Prostate gland (tissue), 2 donors: Measurements from ENCODE around the gene AKNA. TPM values are rescaled to one million over a fixed set of nuclear protein-coding genes. Genes with fewer than 3 reads are reported as not detected.

ENCODE experiments used
- DNase-seq: peaks from one replicate; pipeline ENCODE4 v3.0.0-alpha.2; 2019; ENCODE audit warnings: low spot score
- H3K27ac ChIP-seq, 2 donors: fragments of 200-600 bp; sonication (generic); 2 replicates each; pipeline ENCODE4 v1.5.1; 2017 to 2019
- H3K27me3 ChIP-seq: fragments of 200-600 bp; sonication (generic); replicated peaks from 2 replicates; pipeline ENCODE4 v1.5.1; 2019; ENCODE audit not compliant: insufficient read depth
- H3K36me3 ChIP-seq, 2 donors: fragments of 200-600 bp; sonication (generic); 1 replicate in 1 of 2; 2 replicates in 1 of 2; pipeline versions ENCODE4 v1.5.1 to v1.8.1; 2017 to 2019
- H3K4me1 ChIP-seq: fragments of 200-600 bp; sonication (generic); replicated peaks from 2 replicates; pipeline ENCODE4 v1.5.1; 2019
- H3K4me3 ChIP-seq, 2 donors: fragments of 200-600 bp; sonication (generic); 2 replicates each; pipeline ENCODE4 v1.5.1; 2017 to 2019
- H3K9me3 ChIP-seq: fragments of 200-600 bp; sonication (generic); 2 replicates; pipeline ENCODE4 v1.5.1; 2017
- POLR2A ChIP-seq: fragments of 450-650 bp; IDR thresholded peaks from one replicate; pipeline ENCODE4 v1.6.1; 2016; ENCODE audit warnings: antibody characterized with exemption, mild to moderate bottlenecking
- POLR2AphosphoS5 ChIP-seq: sonication (generic); formaldehyde crosslinking; IDR thresholded peaks from one replicate; pipeline ENCODE4 v1.6.1; 2017; ENCODE audit warnings: antibody characterized with exemption
- WGBS: methylation state at CpG from one replicate; pipeline ENCODE4 v1.1.5; 2018; 5-methylcytosine and 5-hydroxymethylcytosine counted together
- intact Hi-C: fragments of 100-400 bp; cut with DNase I; formaldehyde crosslinking; loops from one replicate; pipeline ENCODE4 v1.14.2; 2022
- total RNA-seq, 2 donors: library from RNA; depleted of rRNA; stranded (reverse); fragments of >200 nt; gene quantifications; one replicate each; pipeline ENCODE4 v1.1.0, GENCODE V29; 2016
- TF ChIP-seq, protein P1 (sequence below), 4 experiments: fragments of 200-600 bp in 2 of 4; fragments of 450-650 bp in 2 of 4; sonication (generic) in 2 of 4; IDR thresholded peaks; 1 replicate in 3 of 4; 2 replicates in 1 of 4; pipeline ENCODE4 v1.5.1; 2016 to 2019; ENCODE audit warnings: antibody characterized with exemption in 4 of 4, mild to moderate bottlenecking in 2 of 4, moderate library complexity in 2 of 4

AKNA gene
- total RNA-seq, 2 donors from 2014 or later = 20.5 to 30.1 TPM

DNA sequence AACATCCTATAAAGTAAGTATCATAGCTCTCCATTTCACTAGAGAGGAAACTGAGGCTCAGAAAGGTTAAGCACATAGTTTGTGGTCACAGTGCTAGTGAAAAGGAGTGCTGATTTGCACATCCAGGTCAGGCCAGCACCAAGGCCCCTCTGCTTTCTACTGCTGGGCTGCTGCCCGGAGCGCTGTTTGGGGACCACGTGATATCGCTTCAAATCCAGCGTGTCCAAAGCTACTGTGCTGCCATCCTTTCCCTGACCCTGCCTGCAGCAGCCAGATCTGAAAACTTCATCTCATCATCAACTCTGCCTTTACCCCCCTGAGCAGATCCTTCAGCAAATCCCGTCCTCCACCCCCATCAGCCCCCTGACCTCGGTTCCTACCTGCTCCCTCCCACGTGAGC lies 40.7 kb upstream of the AKNA start:
- no peaks in the 10 kb centered on the region for H3K9me3 ChIP-seq
- WGBS = 91% methylated on average over 8 of the region's 8 CpGs
- no peak overlapping the region for H3K27ac ChIP-seq
- H3K27me3 ChIP-seq = no peaks in the 10 kb centered on the region
- TF ChIP-seq POLR2A (no peak), POLR2AphosphoS5 (no peak)
- TF ChIP-seq, protein P1, sequence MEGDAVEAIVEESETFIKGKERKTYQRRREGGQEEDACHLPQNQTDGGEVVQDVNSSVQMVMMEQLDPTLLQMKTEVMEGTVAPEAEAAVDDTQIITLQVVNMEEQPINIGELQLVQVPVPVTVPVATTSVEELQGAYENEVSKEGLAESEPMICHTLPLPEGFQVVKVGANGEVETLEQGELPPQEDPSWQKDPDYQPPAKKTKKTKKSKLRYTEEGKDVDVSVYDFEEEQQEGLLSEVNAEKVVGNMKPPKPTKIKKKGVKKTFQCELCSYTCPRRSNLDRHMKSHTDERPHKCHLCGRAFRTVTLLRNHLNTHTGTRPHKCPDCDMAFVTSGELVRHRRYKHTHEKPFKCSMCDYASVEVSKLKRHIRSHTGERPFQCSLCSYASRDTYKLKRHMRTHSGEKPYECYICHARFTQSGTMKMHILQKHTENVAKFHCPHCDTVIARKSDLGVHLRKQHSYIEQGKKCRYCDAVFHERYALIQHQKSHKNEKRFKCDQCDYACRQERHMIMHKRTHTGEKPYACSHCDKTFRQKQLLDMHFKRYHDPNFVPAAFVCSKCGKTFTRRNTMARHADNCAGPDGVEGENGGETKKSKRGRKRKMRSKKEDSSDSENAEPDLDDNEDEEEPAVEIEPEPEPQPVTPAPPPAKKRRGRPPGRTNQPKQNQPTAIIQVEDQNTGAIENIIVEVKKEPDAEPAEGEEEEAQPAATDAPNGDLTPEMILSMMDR (IDR thresholded peaks at IDR 0.05) = no peak
- DNase-seq = no peak
- no peaks in the 10 kb centered on the region for H3K36me3 ChIP-seq
- H3K4me1 ChIP-seq = no peaks in the 10 kb centered on the region
- intact Hi-C loops = no loop called here
- no peak overlapping the region for H3K4me3 ChIP-seq

DNA sequence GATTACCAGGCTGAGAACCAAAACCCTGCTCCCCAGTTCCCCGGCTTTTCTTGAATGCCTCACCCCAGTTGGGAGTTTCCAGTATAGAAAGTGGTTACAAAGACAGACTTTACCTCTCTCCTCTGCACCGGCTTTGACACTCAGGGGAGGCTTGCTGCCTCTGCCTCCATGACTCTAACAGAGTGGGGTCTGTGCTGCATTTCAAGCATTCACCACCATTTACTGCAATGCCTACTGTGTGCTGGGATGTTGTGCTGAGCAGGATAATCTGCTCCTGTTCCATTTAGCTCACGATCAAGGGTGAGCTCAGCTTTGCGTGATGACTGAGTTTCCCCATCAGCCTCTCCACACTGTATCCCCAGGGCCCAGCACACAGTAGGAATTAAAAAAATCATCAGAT lies 39.9 kb upstream of the AKNA start:
- TF ChIP-seq POLR2A (no peak), POLR2AphosphoS5 (no peak)
- TF ChIP-seq, protein P1 (IDR thresholded peaks at IDR 0.05) = no peak
- H3K36me3 ChIP-seq = no peaks in the 10 kb centered on the region
- no peak overlapping the region for H3K27ac ChIP-seq
- no peak overlapping the region for H3K4me3 ChIP-seq
- no peaks in the 10 kb centered on the region for H3K27me3 ChIP-seq
- DNase-seq = no peak
- WGBS = 94% methylated on average over 4 of the region's 4 CpGs
- no peaks in the 10 kb centered on the region for H3K4me1 ChIP-seq
- no peaks in the 10 kb centered on the region for H3K9me3 ChIP-seq
- intact Hi-C loops = no loop called here

DNA sequence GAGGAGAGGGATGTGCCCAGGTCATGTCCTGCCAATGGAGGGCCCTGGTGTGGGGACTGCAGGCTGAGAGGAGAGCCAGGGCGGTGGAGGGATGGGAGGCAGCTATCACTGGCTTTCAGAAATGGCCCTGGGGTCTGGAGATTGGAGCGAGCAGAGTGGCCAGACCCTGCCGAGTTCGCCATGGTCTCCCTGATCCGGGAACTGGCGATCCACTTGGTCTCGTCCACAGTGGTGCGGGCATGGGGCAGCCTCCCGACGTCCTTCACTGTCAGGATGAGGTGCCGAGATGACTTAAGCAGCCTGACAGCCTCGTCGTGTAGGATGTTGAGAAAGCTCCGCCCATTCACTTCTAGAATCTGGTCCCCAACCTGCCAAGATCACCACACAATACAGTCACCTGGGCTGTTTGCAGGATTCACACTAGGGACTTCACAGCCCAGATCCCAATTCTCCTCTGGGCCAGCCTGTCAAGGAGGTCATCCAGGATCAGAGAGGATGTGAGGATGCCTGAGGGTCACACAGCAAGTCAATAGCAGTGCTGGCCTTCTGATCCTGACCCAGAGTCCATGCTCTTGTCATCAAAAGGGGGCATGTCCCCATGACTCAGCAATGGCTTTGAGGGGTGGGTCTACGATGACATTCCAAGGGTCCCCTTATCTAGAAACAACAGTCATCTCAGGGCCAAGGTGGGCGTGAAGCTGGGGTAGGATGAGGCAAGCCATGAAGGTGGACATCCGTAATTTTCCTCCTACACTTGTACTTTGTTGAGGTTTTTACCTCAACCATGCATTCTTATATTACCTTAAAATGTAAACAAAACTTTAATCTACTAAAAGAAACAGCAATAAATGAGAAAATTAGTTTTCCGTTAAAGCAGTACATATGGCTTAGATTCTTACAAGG lies 38.5 kb upstream of the AKNA start:
- no peaks in the 10 kb centered on the region for H3K27me3 ChIP-seq
- WGBS = 87% methylated on average over 18 of the region's 18 CpGs
- H3K4me3 ChIP-seq = no peak overlapping the region
- intact Hi-C loops = no loop called here
- H3K27ac ChIP-seq = no peak overlapping the region
- no peaks in the 10 kb centered on the region for H3K36me3 ChIP-seq
- H3K4me1 ChIP-seq = no peaks in the 10 kb centered on the region
- no peak for TF ChIP-seq POLR2A
- TF ChIP-seq, protein P1 (IDR thresholded peaks at IDR 0.05) = no peak
- TF ChIP-seq POLR2AphosphoS5 = no peak
- DNase-seq = no peak
- H3K9me3 ChIP-seq = no peaks in the 10 kb centered on the region

DNA sequence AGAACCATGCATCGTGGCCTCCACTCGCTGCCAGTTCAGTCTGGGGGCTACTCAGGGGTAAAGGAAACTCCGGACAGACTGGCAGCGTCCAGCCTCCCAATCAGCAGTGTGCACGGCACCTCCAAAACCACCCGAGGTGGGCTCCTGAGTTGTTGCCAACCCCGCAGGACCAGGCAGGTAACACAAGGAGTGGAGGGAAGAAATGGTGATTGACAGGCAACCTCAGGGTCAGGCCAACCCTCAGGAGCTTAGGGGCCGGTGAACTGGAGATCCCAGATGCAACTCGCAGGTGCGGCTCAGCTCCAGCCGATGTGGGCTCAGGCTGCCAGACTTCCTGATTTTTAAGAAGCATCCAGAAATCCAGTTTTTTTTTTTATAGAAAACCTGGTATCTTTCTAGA lies 37.3 kb upstream of the AKNA start:
- Histone ChIP-seq H3K9me3 (no peaks in the 10 kb centered on the region), H3K36me3 (no peaks in the 10 kb centered on the region), H3K4me3 (no peak overlapping the region), H3K4me1 (no peaks in the 10 kb centered on the region), H3K27ac (no peak overlapping the region), H3K27me3 (no peaks in the 10 kb centered on the region)
- intact Hi-C loops = no loop called here
- WGBS = 81% methylated on average over 11 of the region's 11 CpGs
- DNase-seq = no peak
- TF ChIP-seq POLR2AphosphoS5 = no peak
- TF ChIP-seq, protein P1 (IDR thresholded peaks at IDR 0.05) = no peak
- no peak for TF ChIP-seq POLR2A

DNA sequence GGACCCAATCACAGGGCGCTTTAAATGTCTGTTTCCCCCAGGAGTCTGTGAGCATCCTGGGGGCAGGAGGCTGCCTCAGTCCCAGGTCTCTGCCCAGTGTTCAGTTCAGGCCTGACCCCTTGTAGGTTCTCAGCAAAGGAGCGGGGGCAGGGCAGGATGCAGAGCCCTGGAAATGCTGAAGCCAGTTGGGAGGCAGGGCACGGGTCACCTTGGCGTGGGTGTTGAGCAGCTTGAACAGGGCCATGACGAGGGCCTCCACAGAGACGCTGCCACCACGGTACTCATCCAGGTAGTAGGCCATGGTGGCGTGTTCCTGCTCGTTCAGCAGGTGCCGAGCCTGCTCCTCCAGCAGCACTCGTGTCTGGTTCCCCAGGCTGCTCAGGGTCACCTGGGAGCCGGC lies 36.3 kb upstream of the AKNA start:
- WGBS = 77% methylated on average over 12 of the region's 12 CpGs
- no peak overlapping the region for H3K4me3 ChIP-seq
- no peaks in the 10 kb centered on the region for H3K36me3 ChIP-seq
- no peaks in the 10 kb centered on the region for H3K9me3 ChIP-seq
- no peak overlapping the region for H3K27ac ChIP-seq
- no peak for TF ChIP-seq POLR2A
- TF ChIP-seq, protein P1 (IDR thresholded peaks at IDR 0.05) = no peak
- TF ChIP-seq POLR2AphosphoS5 = no peak
- no peak for DNase-seq
- no peaks in the 10 kb centered on the region for H3K27me3 ChIP-seq
- intact Hi-C loops = no loop called here
- H3K4me1 ChIP-seq = no peaks in the 10 kb centered on the region
